ENCODE results near the gene ARGLU1. TPM values are rescaled to one million over a fixed set of nuclear protein-coding genes. Genes with fewer than 3 reads are reported as not detected.

ARGLU1 gene
- total RNA-seq, 4 donors from 2014 or later: 95.4 to 233 (median 126) TPM

GRCh38 chr13:106535552-106536243, 32.2 kb downstream of the ARGLU1 start, which contains the start of gene EFNB2:
Gene EFNB2, minus strand, starts transcription at chr13:106535662. Its CDS starts 698 bp downstream, at chr13:106534964.
- Histone ChIP-seq H3K27me3 (no peaks in the 10 kb centered on the region), H3K27ac (peak within 1 kb of the TSS; percentile 64 to 89 (median 78)), H3K9me3 (no peaks in the 10 kb centered on the region), H3K4me1 (peaks cover 0 to 13% (median 10%) of the 10 kb centered on the region in 4 donors), H3K36me3 (peaks cover 0 to 2% (median 0%) of the 10 kb centered on the region in 3 donors), H3K4me3 (peak within 1 kb of the TSS; percentile 49 to 88 (median 72))
- peak in 2 of 6 experiments; percentile 41 to 46 for TF ChIP-seq CTCF (IDR thresholded peaks at IDR 0.05)
- peak; percentile 73 to 91 for TF ChIP-seq POLR2A (IDR thresholded peaks at IDR 0.05)
- DNase-seq: peak; percentile 83 to 96 (median 95)

GRCh38 chr13:106534639-106535551, 33.0 kb downstream of the ARGLU1 start:
- peak overlapping the region; percentile 64 to 89 (median 74) for H3K27ac ChIP-seq
- no peaks in the 10 kb centered on the region for H3K36me3 ChIP-seq
- peak in 1 of 3 donors; percentile 70 for DNase-seq
- H3K9me3 ChIP-seq: no peaks in the 10 kb centered on the region
- no peak for TF ChIP-seq POLR2A (IDR thresholded peaks at IDR 0.05)
- TF ChIP-seq CTCF (IDR thresholded peaks at IDR 0.05): no peak
- no peaks in the 10 kb centered on the region for H3K27me3 ChIP-seq
- peak overlapping the region; percentile 49 to 88 (median 72) for H3K4me3 ChIP-seq
- peaks cover 0 to 13% (median 10%) of the 10 kb centered on the region in 4 donors for H3K4me1 ChIP-seq

- H3K9me3 ChIP-seq: no peaks in the 10 kb centered on the region
- peak overlapping the region; percentile 49 to 88 (median 72) for H3K4me3 ChIP-seq
- DNase-seq: peak in 2 of 3 donors; percentile 62 to 76
- H3K36me3 ChIP-seq: no peaks in the 10 kb centered on the region
- H3K27ac ChIP-seq: peak overlapping the region; percentile 40 to 89 (median 68)
- H3K4me1 ChIP-seq: peaks cover 0 to 13% (median 10%) of the 10 kb centered on the region in 4 donors
- TF ChIP-seq POLR2A (IDR thresholded peaks at IDR 0.05) (no peak), CTCF (IDR thresholded peaks at IDR 0.05) (no peak)
- H3K27me3 ChIP-seq: no peaks in the 10 kb centered on the region
These were observed 33.8 kb downstream of the ARGLU1 start for GRCh38 chr13:106533943-106534638.

- Histone ChIP-seq H3K9me3 (no peaks in the 10 kb centered on the region), H3K27me3 (no peaks in the 10 kb centered on the region), H3K36me3 (no peaks in the 10 kb centered on the region), H3K4me3 (peak overlapping the region; percentile 49 to 88 (median 72)), H3K27ac (peak overlapping the region; percentile 40 to 89 (median 68)), H3K4me1 (peaks cover 0 to 13% (median 12%) of the 10 kb centered on the region in 4 donors)
- TF ChIP-seq POLR2A (IDR thresholded peaks at IDR 0.05): no peak
- TF ChIP-seq CTCF (IDR thresholded peaks at IDR 0.05): peak in 4 of 6 experiments; percentile 43 to 65 (median 52)
- DNase-seq: peak in 2 of 3 donors; percentile 87 to 92
These were observed 34.6 kb downstream of the ARGLU1 start for GRCh38 chr13:106533101-106533942.
